WTC11 (cell line): ENCODE results near the gene POU2F1. TPM values are rescaled to one million over a fixed set of nuclear protein-coding genes. Genes with fewer than 3 reads are reported as not detected.

Experiments
- ATAC-seq: fragments of 200-7000 bp; cut with Tn5 transposase; 2 replicates; pipeline ENCODE4 v1.10.0; 2021; ENCODE audit warnings: mild to moderate bottlenecking, moderate library complexity
- CTCF ChIA-PET: fragments of 300-600 bp; sonication (Branson Sonifier 250); formaldehyde crosslinking; loops from one replicate; lab custom pipeline; 2021; ENCODE audit warnings: antibody characterized with exemption; lab: Charles Lee
- POLR2A ChIA-PET: fragments of 350-600 bp; sonication (Branson Sonifier 250); formaldehyde crosslinking; loops from one replicate; lab custom pipeline; 2021; ENCODE audit warnings: antibody characterized with exemption; lab: Charles Lee
- DNase-seq: peaks from one replicate; pipeline ENCODE4 v3.0.0; 2021; ENCODE audit warnings: low spot score
- H3K27ac Mint-ChIP-seq: 2 replicates; pipeline ENCODE4 v1.8.0; 2021; ENCODE audit warnings: mixed read lengths
- H3K27me3 Mint-ChIP-seq: 2 replicates; pipeline ENCODE4 v1.8.0; 2021; ENCODE audit warnings: low read depth, mild to moderate bottlenecking, moderate library complexity, mixed read lengths
- H3K36me3 Mint-ChIP-seq: 2 replicates; pipeline ENCODE4 v1.8.0; 2021; ENCODE audit warnings: mixed read lengths
- H3K4me1 Mint-ChIP-seq: 2 replicates; pipeline ENCODE4 v1.8.0; 2022; ENCODE audit warnings: mixed read lengths
- H3K4me3 Mint-ChIP-seq: 2 replicates; pipeline ENCODE4 v1.8.0; 2021; ENCODE audit warnings: mild to moderate bottlenecking, moderate library complexity, mixed read lengths
- H3K9me3 Mint-ChIP-seq: 2 replicates; pipeline ENCODE4 v1.8.0; 2021; ENCODE audit warnings: mixed read lengths
- ATF1 ChIP-seq: sonication (generic); formaldehyde crosslinking; IDR thresholded peaks from 2 replicates; pipeline ENCODE4 v1.8.1; 2023; ENCODE audit warnings: mild to moderate bottlenecking, moderate library complexity, missing genetic modification reagents
- EMX1 ChIP-seq: fragments of 250-450 bp; sonication (Bioruptor Pico); IDR thresholded peaks from 2 replicates; pipeline ENCODE4 v1.8.0; 2021; ENCODE audit warnings: mild to moderate bottlenecking
- ETV6 ChIP-seq: sonication (generic); formaldehyde crosslinking; IDR thresholded peaks from 2 replicates; pipeline ENCODE4 v1.8.1; 2022; ENCODE audit warnings: mild to moderate bottlenecking, missing genetic modification reagents
- FOXP1 ChIP-seq: sonication (generic); formaldehyde crosslinking; IDR thresholded peaks from 2 replicates; pipeline ENCODE4 v1.8.0; 2022; ENCODE audit warnings: missing genetic modification reagents, mild to moderate bottlenecking, moderate library complexity, borderline replicate concordance
- GTF2I ChIP-seq: fragments of 250-450 bp; sonication (Bioruptor Pico); conservative IDR thresholded peaks from 2 replicates; pipeline ENCODE4 v1.4.0; 2021; ENCODE audit warnings: mild to moderate bottlenecking
- HMGA2 ChIP-seq: fragments of 250-450 bp; sonication (Bioruptor Pico); IDR thresholded peaks from 2 replicates; pipeline ENCODE4 v1.4.0; 2021; ENCODE audit warnings: mild to moderate bottlenecking, moderate library complexity
- KAT7 ChIP-seq: sonication (generic); formaldehyde crosslinking; IDR thresholded peaks from 2 replicates; pipeline ENCODE4 v1.8.1; 2023; ENCODE audit warnings: missing genetic modification reagents, mild to moderate bottlenecking, borderline replicate concordance
- MXD4 ChIP-seq: fragments of 250-450 bp; sonication (Bioruptor Pico); IDR thresholded peaks from 2 replicates; pipeline ENCODE4 v1.8.0; 2021; ENCODE audit warnings: mild to moderate bottlenecking, moderate library complexity, borderline replicate concordance
- NFATC4 ChIP-seq: fragments of 250-450 bp; sonication (Bioruptor Pico); IDR thresholded peaks from 2 replicates; pipeline ENCODE4 v1.9.0; 2021; ENCODE audit warnings: mild to moderate bottlenecking
- SMAD3 ChIP-seq: sonication (generic); formaldehyde crosslinking; IDR thresholded peaks from 2 replicates; pipeline ENCODE4 v1.8.0; 2022; ENCODE audit warnings: missing genetic modification reagents, mild to moderate bottlenecking, borderline replicate concordance
- TCF7 ChIP-seq: sonication (generic); formaldehyde crosslinking; IDR thresholded peaks from 2 replicates; pipeline ENCODE4 v1.8.0; 2022; ENCODE audit warnings: mild to moderate bottlenecking, low read depth, missing genetic modification reagents, moderate library complexity
- ZNF219 ChIP-seq: sonication (generic); formaldehyde crosslinking; IDR thresholded peaks from 2 replicates; pipeline ENCODE4 v1.8.0; 2023; ENCODE audit warnings: missing genetic modification reagents, mild to moderate bottlenecking, borderline replicate concordance
- ZNF232 ChIP-seq: sonication (generic); formaldehyde crosslinking; IDR thresholded peaks from 2 replicates; pipeline ENCODE4 v1.8.0; 2022; ENCODE audit warnings: mild to moderate bottlenecking, missing genetic modification reagents
- ZNF532 ChIP-seq: fragments of 250-450 bp; sonication (Bioruptor Pico); IDR thresholded peaks from 2 replicates; pipeline ENCODE4 v1.9.0; 2021; ENCODE audit warnings: mild to moderate bottlenecking, borderline replicate concordance
- ZNF671 ChIP-seq: fragments of 250-450 bp; sonication (Bioruptor Pico); IDR thresholded peaks from 2 replicates; pipeline ENCODE4 v1.8.0; 2021; ENCODE audit warnings: mild to moderate bottlenecking
- total RNA-seq: library from RNA; stranded (reverse); gene quantifications from 3 replicates; pipeline ENCODE4 v1.2.3, GENCODE V29; 2021
- TF ChIP-seq, protein P1 (sequence below): sonication (generic); formaldehyde crosslinking; IDR thresholded peaks from 2 replicates; pipeline ENCODE4 v1.8.1; 2022; ENCODE audit warnings: low read depth, mild to moderate bottlenecking, moderate library complexity, missing genetic modification reagents, borderline replicate concordance
- TF ChIP-seq, protein P2 (sequence below): fragments of 250-450 bp; sonication (Bioruptor Pico); IDR thresholded peaks from 2 replicates; pipeline ENCODE4 v1.9.0; 2021; ENCODE audit warnings: moderate library complexity, mild to moderate bottlenecking, inconsistent platforms, borderline replicate concordance
- TF ChIP-seq, protein P3 (sequence below): sonication (generic); formaldehyde crosslinking; IDR thresholded peaks from 2 replicates; pipeline ENCODE4 v1.8.0; 2022; ENCODE audit warnings: mild to moderate bottlenecking, missing genetic modification reagents
- TF ChIP-seq, protein P4 (sequence below): sonication (generic); formaldehyde crosslinking; IDR thresholded peaks from 2 replicates; pipeline ENCODE4 v1.8.1; 2023; ENCODE audit warnings: mild to moderate bottlenecking, missing genetic modification reagents

POU2F1 gene
- total RNA-seq, 1 experiment from 2014 or later, result 51.3 TPM

DNA sequence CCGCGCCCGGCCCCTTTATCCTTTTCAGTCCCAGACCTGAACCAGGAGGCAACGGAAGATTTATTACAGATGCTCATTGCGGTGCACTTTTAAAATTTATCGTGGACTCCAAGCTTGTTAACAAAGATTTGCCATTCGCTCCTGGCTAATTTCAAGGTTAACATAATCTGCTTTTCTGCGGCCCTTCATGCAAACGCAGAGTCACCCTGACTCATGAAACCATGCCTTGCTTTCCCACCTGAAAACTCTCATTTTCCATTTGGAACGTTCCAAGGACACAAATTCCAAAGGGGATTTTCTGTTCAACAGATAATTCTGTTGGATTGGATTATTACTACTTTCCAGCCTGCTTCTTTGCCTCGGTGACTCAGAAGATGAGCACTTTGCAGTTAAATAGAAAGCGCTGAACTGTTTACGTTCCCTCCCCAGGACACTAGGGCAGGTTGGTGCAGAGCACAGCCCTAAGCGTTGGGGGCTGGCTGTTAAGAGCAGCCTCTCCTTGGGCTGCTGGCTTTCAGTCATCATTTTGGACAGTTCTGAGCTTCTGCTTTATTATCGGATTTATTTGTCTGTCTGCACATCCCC lies 246.5 kb downstream of the POU2F1 start (continued):
- no peak for TF ChIP-seq ZNF219 (CRISPR knock-in tag)
- no peak for TF ChIP-seq EMX1 (CRISPR knock-in tag)
- no peak for TF ChIP-seq NFATC4 (CRISPR knock-in tag)
- TF ChIP-seq ATF1 (CRISPR knock-in tag), result no peak
- TF ChIP-seq GTF2I (CRISPR knock-in tag), result no peak
- TF ChIP-seq MXD4 (CRISPR knock-in tag), result no peak

- Mint-ChIP-seq H3K4me1 (peaks cover 32% of the 10 kb centered on the region), H3K4me3 (no peak overlapping the region), H3K27ac (no peak overlapping the region), H3K27me3 (no peaks in the 10 kb centered on the region), H3K36me3 (no peaks in the 10 kb centered on the region), H3K9me3 (no peaks in the 10 kb centered on the region)
- no peak for ATAC-seq
- POLR2A ChIA-PET, result no interaction called here
- TF ChIP-seq, protein P1, sequence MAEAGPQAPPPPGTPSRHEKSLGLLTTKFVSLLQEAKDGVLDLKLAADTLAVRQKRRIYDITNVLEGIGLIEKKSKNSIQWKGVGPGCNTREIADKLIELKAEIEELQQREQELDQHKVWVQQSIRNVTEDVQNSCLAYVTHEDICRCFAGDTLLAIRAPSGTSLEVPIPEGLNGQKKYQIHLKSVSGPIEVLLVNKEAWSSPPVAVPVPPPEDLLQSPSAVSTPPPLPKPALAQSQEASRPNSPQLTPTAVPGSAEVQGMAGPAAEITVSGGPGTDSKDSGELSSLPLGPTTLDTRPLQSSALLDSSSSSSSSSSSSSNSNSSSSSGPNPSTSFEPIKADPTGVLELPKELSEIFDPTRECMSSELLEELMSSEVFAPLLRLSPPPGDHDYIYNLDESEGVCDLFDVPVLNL (CRISPR knock-in tag), result no peak
- TF ChIP-seq, protein P2, sequence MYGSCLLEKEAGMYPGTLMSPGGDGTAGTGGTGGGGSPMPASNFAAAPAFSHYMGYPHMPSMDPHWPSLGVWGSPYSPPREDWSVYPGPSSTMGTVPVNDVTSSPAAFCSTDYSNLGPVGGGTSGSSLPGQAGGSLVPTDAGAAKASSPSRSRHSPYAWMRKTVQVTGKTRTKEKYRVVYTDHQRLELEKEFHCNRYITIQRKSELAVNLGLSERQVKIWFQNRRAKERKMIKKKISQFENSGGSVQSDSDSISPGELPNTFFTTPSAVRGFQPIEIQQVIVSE (CRISPR knock-in tag), result no peak
- TF ChIP-seq, protein P3, sequence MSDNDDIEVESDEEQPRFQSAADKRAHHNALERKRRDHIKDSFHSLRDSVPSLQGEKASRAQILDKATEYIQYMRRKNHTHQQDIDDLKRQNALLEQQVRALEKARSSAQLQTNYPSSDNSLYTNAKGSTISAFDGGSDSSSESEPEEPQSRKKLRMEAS, result no peak
- no peak for TF ChIP-seq SMAD3 (CRISPR knock-in tag)
- CTCF ChIA-PET, result interaction anchor here (0.6 to 1.5 kb wide), 5 partner anchors 13 to 350 kb away, joined by 3 to 6 read pairs (median 5); no protein-coding TSS in a partner anchor
- no peak for DNase-seq
These were observed 247.1 kb downstream of the POU2F1 start for GRCh38 chr1:167467752-167468151.

DNA sequence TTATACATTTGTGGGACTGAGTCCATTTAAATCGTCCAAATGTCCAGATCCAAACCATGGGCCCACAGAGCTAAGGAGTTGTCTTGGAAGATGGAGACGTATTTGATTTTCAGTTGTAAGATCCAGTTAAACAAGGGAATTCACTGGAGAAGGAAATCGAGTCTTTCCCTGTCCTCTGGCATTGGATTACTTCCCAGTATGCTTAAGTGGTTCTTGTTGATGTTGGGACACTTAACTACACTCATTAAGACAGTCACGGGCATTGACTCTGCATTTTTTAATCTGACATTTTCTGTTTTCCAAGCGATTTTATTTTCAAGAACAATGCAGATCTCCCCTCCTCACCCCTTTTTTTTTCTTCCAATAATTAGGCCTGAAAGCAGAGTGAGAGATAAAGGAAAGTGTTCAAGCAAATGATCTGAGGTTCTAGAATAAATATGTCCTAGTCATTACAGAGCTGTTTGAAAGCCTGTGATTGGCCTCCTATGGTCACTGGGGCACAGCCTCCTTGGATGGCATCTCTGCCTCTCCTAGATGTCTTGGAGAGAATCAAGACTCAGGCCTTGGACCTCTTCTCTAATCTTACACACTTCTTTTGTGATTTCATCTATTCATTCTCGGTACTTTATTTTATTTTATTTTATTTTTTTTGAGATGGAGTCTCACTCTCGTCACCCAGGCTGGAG lies 248.7 kb downstream of the POU2F1 start:
- Mint-ChIP-seq H3K4me3 (no peak overlapping the region), H3K27me3 (no peaks in the 10 kb centered on the region), H3K9me3 (no peaks in the 10 kb centered on the region), H3K27ac (no peak overlapping the region), H3K4me1 (peaks cover 37% of the 10 kb centered on the region)
- CTCF ChIA-PET, result interaction anchor here (0.7 to 1.5 kb wide), 3 partner anchors 11 to 71 kb away, joined by 3 to 5 read pairs (median 3); no protein-coding TSS in a partner anchor
- TF ChIP-seq FOXP1 (CRISPR knock-in tag), result no peak
- TF ChIP-seq, protein P4, sequence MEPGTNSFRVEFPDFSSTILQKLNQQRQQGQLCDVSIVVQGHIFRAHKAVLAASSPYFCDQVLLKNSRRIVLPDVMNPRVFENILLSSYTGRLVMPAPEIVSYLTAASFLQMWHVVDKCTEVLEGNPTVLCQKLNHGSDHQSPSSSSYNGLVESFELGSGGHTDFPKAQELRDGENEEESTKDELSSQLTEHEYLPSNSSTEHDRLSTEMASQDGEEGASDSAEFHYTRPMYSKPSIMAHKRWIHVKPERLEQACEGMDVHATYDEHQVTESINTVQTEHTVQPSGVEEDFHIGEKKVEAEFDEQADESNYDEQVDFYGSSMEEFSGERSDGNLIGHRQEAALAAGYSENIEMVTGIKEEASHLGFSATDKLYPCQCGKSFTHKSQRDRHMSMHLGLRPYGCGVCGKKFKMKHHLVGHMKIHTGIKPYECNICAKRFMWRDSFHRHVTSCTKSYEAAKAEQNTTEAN, result no peak
- no peak for TF ChIP-seq KAT7
- no peak for TF ChIP-seq ZNF532 (CRISPR knock-in tag)
- TF ChIP-seq ETV6 (CRISPR knock-in tag), result no peak
- no peak for TF ChIP-seq ZNF671 (CRISPR knock-in tag)
- TF ChIP-seq ZNF232 (CRISPR knock-in tag), result no peak
- no peak for TF ChIP-seq HMGA2 (CRISPR knock-in tag)
- no peak for TF ChIP-seq TCF7
- TF ChIP-seq, all 79 proteins: peak for 0
- DNase-seq, result no peak
- ATAC-seq, result no peak
- no peaks in the 10 kb centered on the region for H3K36me3 Mint-ChIP-seq
- POLR2A ChIA-PET, result no interaction called here
